HG03103 (cell line): Measurements from ENCODE around the gene EDEM1.
"Not testable (repeated sequence)": the region's sequence is repeated elsewhere in the genome, so short reads cannot be mapped to it uniquely, and the experiment has no call there.

Source experiments
- ATAC-seq: cut with Tn5 transposase; IDR thresholded peaks from one replicate; pipeline ENCODE4 v1.9.1; 2021; ENCODE audit warnings: low read depth; ENCODE audit not compliant: unreplicated experiment

The EDEM1 gene

GRCh38 chr3:5227812-5228211 lies 40.3 kb downstream of the EDEM1 start:
- no peak for ATAC-seq

- no peak for ATAC-seq
These were observed 41.9 kb downstream of the EDEM1 start for GRCh38 chr3:5229414-5229813.

GRCh38 chr3:5231074-5231473 lies 43.6 kb downstream of the EDEM1 start:
- ATAC-seq, result no peak

GRCh38 chr3:5231487-5231886 lies 44.0 kb downstream of the EDEM1 start:
- no peak for ATAC-seq

- ATAC-seq, result no peak
These were observed 45.1 kb downstream of the EDEM1 start for GRCh38 chr3:5232570-5232969.

GRCh38 chr3:5233026-5233425 lies 45.5 kb downstream of the EDEM1 start:
- ATAC-seq, result no peak

- ATAC-seq, result no peak
These were observed 48.1 kb downstream of the EDEM1 start for GRCh38 chr3:5235655-5236054.

- ATAC-seq, result no peak
These were observed 51.0 kb downstream of the EDEM1 start for GRCh38 chr3:5238545-5238944.

GRCh38 chr3:5239602-5240001 lies 52.1 kb downstream of the EDEM1 start:
- ATAC-seq, result no peak

- no peak for ATAC-seq
These were observed 53.2 kb downstream of the EDEM1 start for GRCh38 chr3:5240740-5241139.

GRCh38 chr3:5242785-5243184 lies 55.3 kb downstream of the EDEM1 start:
- ATAC-seq, result not testable (repeated sequence)

- ATAC-seq, result no peak
These were observed 58.4 kb downstream of the EDEM1 start for GRCh38 chr3:5245927-5246326.

- no peak for ATAC-seq
These were observed 61.3 kb downstream of the EDEM1 start for GRCh38 chr3:5248822-5249221.

GRCh38 chr3:5250467-5251195 lies 63.1 kb downstream of the EDEM1 start:
- ATAC-seq, result no peak

- no peak for ATAC-seq
These were observed 63.7 kb downstream of the EDEM1 start for GRCh38 chr3:5251196-5251583.

GRCh38 chr3:5252131-5252530 lies 64.6 kb downstream of the EDEM1 start:
- ATAC-seq, result no peak

GRCh38 chr3:5254281-5255048 lies 67.0 kb downstream of the EDEM1 start:
- ATAC-seq, result no peak

GRCh38 chr3:5255404-5256344 lies 68.2 kb downstream of the EDEM1 start:
- no peak for ATAC-seq

GRCh38 chr3:5258526-5258925 lies 71.0 kb downstream of the EDEM1 start:
- no peak for ATAC-seq

GRCh38 chr3:5260992-5261501 lies 73.5 kb downstream of the EDEM1 start:
- ATAC-seq, result no peak

GRCh38 chr3:5262507-5262906 lies 75.0 kb downstream of the EDEM1 start:
- ATAC-seq, result no peak
